ENCODE measurements around the gene UBL4A. TPM values are rescaled to one million over a fixed set of nuclear protein-coding genes. Genes with fewer than 3 reads are reported as not detected.

UBL4A gene
- total RNA-seq, 6 experiments from 2014 or later, result 12.6 to 34.8 (median 15.5) TPM

DNA sequence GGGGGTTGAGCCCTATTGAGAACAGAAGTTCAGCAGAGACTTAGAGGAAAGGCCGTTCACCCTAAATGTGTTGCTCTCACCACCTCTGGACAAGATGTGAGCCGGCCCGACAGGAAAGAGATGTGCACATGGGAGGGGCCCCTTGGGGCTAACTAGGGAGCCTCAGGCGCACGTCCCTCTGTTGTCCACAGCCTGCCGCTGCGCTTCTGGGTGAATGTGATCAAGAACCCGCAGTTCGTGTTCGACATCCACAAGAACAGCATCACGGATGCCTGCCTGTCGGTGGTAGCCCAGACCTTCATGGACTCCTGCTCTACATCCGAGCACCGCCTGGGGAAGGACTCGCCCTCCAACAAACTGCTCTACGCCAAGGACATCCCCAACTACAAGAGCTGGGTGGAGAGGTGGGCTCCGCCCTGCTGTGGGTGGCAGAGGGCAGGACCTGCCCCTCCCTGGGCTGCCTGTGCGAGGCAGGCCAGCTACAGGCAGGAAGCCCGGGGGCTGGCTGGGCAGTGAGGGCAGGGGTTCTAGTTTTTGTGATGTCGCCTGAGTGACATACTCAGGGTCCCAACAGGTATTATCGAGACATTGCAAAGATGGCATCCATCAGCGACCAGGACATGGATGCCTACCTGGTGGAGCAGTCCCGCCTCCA is 15.4 kb downstream of the UBL4A start:
- WGBS (ENCODE audit: insufficient coverage, low coverage, low lambda C conversion rate, missing lambda C conversion rate), result 86% methylated on average over 2 of the region's 23 CpGs
- Histone ChIP-seq H3K9me3 (no peaks in the 10 kb centered on the region), H3K4me1 (no peaks in the 10 kb centered on the region), H3K27me3 (no peaks in the 10 kb centered on the region), H3K27ac (no peak overlapping the region), H3K4me3 (no peak overlapping the region), H3K36me3 (no peaks in the 10 kb centered on the region)
- ATAC-seq (no peak), DNase-seq (no peak)
- intact Hi-C loops (cut with DNase I), result no loop called here
- TF ChIP-seq, protein P1, sequence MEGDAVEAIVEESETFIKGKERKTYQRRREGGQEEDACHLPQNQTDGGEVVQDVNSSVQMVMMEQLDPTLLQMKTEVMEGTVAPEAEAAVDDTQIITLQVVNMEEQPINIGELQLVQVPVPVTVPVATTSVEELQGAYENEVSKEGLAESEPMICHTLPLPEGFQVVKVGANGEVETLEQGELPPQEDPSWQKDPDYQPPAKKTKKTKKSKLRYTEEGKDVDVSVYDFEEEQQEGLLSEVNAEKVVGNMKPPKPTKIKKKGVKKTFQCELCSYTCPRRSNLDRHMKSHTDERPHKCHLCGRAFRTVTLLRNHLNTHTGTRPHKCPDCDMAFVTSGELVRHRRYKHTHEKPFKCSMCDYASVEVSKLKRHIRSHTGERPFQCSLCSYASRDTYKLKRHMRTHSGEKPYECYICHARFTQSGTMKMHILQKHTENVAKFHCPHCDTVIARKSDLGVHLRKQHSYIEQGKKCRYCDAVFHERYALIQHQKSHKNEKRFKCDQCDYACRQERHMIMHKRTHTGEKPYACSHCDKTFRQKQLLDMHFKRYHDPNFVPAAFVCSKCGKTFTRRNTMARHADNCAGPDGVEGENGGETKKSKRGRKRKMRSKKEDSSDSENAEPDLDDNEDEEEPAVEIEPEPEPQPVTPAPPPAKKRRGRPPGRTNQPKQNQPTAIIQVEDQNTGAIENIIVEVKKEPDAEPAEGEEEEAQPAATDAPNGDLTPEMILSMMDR (IDR thresholded peaks at IDR 0.05), result no peak

- DNase-seq (peak in 1 of 3 donors; percentile 16), ATAC-seq (no peak)
- H3K36me3 ChIP-seq, result no peaks in the 10 kb centered on the region
- no peak overlapping the region for H3K27ac ChIP-seq
- WGBS (ENCODE audit: insufficient coverage, low coverage, low lambda C conversion rate, missing lambda C conversion rate), result no CpG with 5 or more reads among the region's 14 CpGs
- no peaks in the 10 kb centered on the region for H3K9me3 ChIP-seq
- intact Hi-C loops (cut with DNase I), result no loop called here
- no peak for TF ChIP-seq POLR2A (IDR thresholded peaks at IDR 0.05)
- TF ChIP-seq, protein P1 (IDR thresholded peaks at IDR 0.05), result no peak
- H3K4me3 ChIP-seq, result no peak overlapping the region
- H3K4me1 ChIP-seq, result no peaks in the 10 kb centered on the region
- H3K27me3 ChIP-seq, result no peaks in the 10 kb centered on the region
Observed at GRCh38 chrX:154470434-154470833, 16.0 kb downstream of the UBL4A start.

GRCh38 chrX:154469880-154470279 is 16.5 kb downstream of the UBL4A start:
- peak in 1 of 3 donors; percentile 14 for DNase-seq
- intact Hi-C loops (cut with DNase I), result no loop called here
- no peak for TF ChIP-seq POLR2A (IDR thresholded peaks at IDR 0.05)
- TF ChIP-seq, protein P1 (IDR thresholded peaks at IDR 0.05), result no peak
- Histone ChIP-seq H3K9me3 (no peaks in the 10 kb centered on the region), H3K36me3 (no peaks in the 10 kb centered on the region), H3K4me3 (no peak overlapping the region), H3K27ac (no peak overlapping the region), H3K27me3 (no peaks in the 10 kb centered on the region), H3K4me1 (no peaks in the 10 kb centered on the region)
- no peak for ATAC-seq
- no CpG with 5 or more reads among the region's 18 CpGs for WGBS (ENCODE audit: insufficient coverage, low coverage, low lambda C conversion rate, missing lambda C conversion rate)

DNA sequence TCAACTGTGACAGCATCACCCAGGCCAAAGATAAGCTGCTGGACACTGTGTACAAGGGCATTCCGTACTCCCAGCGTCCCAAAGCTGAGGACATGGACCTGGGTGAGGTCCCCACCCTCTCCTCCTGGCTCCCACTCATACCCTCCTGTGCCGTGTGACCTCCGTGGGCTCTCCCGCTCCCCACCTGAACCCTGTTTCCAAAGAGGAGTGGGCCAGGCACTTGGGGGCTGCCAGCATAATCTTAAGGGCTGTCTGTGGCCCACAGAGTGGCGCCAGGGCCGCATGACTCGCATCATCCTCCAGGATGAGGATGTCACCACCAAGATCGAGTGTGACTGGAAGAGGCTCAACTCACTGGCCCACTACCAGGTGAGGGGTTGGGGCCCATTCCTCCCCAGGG is 17.3 kb downstream of the UBL4A start:
- Histone ChIP-seq H3K36me3 (no peaks in the 10 kb centered on the region), H3K27me3 (no peaks in the 10 kb centered on the region), H3K27ac (no peak overlapping the region), H3K4me1 (no peaks in the 10 kb centered on the region), H3K4me3 (no peak overlapping the region), H3K9me3 (no peaks in the 10 kb centered on the region)
- ATAC-seq (no peak), DNase-seq (no peak)
- WGBS (ENCODE audit: insufficient coverage, low coverage, low lambda C conversion rate, missing lambda C conversion rate), result 74% methylated on average over 3 of the region's 9 CpGs
- TF ChIP-seq POLR2A (IDR thresholded peaks at IDR 0.05), result no peak
- TF ChIP-seq, protein P1 (IDR thresholded peaks at IDR 0.05), result no peak
- intact Hi-C loops (cut with DNase I), result no loop called here

All from right lobe of liver (tissue), 6 donors.